NCI-H446 treated with DMSO at 0.1 percent for 48 hours (cell line): ENCODE measurements around the gene HAAO.
"Not testable (repeated sequence)": the region's sequence is repeated elsewhere in the genome, so short reads cannot be mapped to it uniquely, and the experiment has no call there.

ENCODE experiments used
- DNase-seq: peaks from one replicate; lab custom pipeline; 2025; lab: John Stamatoyannopoulos, UW

HAAO gene

GRCh38 chr2:42747422-42747821 is 45.0 kb downstream of the HAAO start:
- DNase-seq, result no peak

GRCh38 chr2:42744545-42745082 is 47.8 kb downstream of the HAAO start:
- DNase-seq, result no peak

GRCh38 chr2:42743659-42743990 is 48.8 kb downstream of the HAAO start:
- DNase-seq, result no peak

- DNase-seq, result no peak
These were observed 49.4 kb downstream of the HAAO start for GRCh38 chr2:42742740-42743658.

- DNase-seq, result no peak
These were observed 51.2 kb downstream of the HAAO start for GRCh38 chr2:42741140-42741539.

- no peak for DNase-seq
These were observed 55.6 kb downstream of the HAAO start for GRCh38 chr2:42736598-42737322.

GRCh38 chr2:42733852-42734251 is 58.5 kb downstream of the HAAO start:
- DNase-seq, result no peak

- DNase-seq, result not testable (repeated sequence)
These were observed 61.1 kb downstream of the HAAO start for GRCh38 chr2:42731316-42731715.

GRCh38 chr2:42726680-42727079 is 65.7 kb downstream of the HAAO start:
- no peak for DNase-seq

GRCh38 chr2:42725657-42726056 is 66.7 kb downstream of the HAAO start:
- no peak for DNase-seq

- DNase-seq, result no peak
These were observed 67.5 kb downstream of the HAAO start for GRCh38 chr2:42724886-42725285.

GRCh38 chr2:42723465-42723864 is 68.9 kb downstream of the HAAO start:
- DNase-seq, result no peak

- DNase-seq, result no peak
These were observed 69.8 kb downstream of the HAAO start for GRCh38 chr2:42722320-42723190.

GRCh38 chr2:42721898-42722297 is 70.5 kb downstream of the HAAO start:
- DNase-seq, result no peak
